NOMO-1 (cell line): ENCODE measurements around the gene TSPEAR.
"Not testable (repeated sequence)": the region's sequence is repeated elsewhere in the genome, so short reads cannot be mapped to it uniquely, and the experiment has no call there.

Experiments used
- DNase-seq, 2 experiments: peaks; one replicate each; lab custom pipeline; 2025; ENCODE audit not compliant: unreplicated experiment in 2 of 2; lab: John Stamatoyannopoulos, UW

TSPEAR gene

GRCh38 chr21:44657635-44658540 lies 53.5 kb downstream of the TSPEAR start, which contains the start of gene KRTAP12-3:
Gene KRTAP12-3, plus strand, starts transcription at chr21:44657932. Its CDS starts 48 bp downstream, at chr21:44657980.
- DNase-seq: no peak

GRCh38 chr21:44656868-44657267 lies 54.5 kb downstream of the TSPEAR start:
- DNase-seq: no peak

- no peak for DNase-seq
Observed at GRCh38 chr21:44654576-44655175, 56.7 kb downstream of the TSPEAR start, which contains the start of gene KRTAP12-4. Gene KRTAP12-4, minus strand, starts transcription at chr21:44654659. Its CDS starts 45 bp downstream, at chr21:44654614.

- DNase-seq: no peak
Observed at GRCh38 chr21:44653656-44654575, 57.5 kb downstream of the TSPEAR start.

- no peak for DNase-seq
Observed at GRCh38 chr21:44653123-44653522, 58.2 kb downstream of the TSPEAR start.

GRCh38 chr21:44650973-44651675 lies 60.2 kb downstream of the TSPEAR start:
- DNase-seq: no peak

GRCh38 chr21:44650265-44650972 lies 61.0 kb downstream of the TSPEAR start:
- DNase-seq: no peak

GRCh38 chr21:44649521-44650100 lies 61.8 kb downstream of the TSPEAR start:
- no peak for DNase-seq

GRCh38 chr21:44648557-44649311 lies 62.6 kb downstream of the TSPEAR start:
- DNase-seq: no peak

- no peak for DNase-seq
Observed at GRCh38 chr21:44647222-44647552, 64.2 kb downstream of the TSPEAR start.

- not testable (repeated sequence) for DNase-seq
Observed at GRCh38 chr21:44646366-44647221, 64.8 kb downstream of the TSPEAR start, which contains the start of gene KRTAP10-11. Gene KRTAP10-11, plus strand, starts transcription at chr21:44646414. Its CDS starts 45 bp downstream, at chr21:44646459.

GRCh38 chr21:44644878-44645277 lies 66.5 kb downstream of the TSPEAR start:
- DNase-seq: no peak

- DNase-seq: no peak
Observed at GRCh38 chr21:44643741-44644310, 67.5 kb downstream of the TSPEAR start.

- no peak for DNase-seq
Observed at GRCh38 chr21:44640761-44641160, 70.6 kb downstream of the TSPEAR start.

GRCh38 chr21:44639331-44639655 lies 72.1 kb downstream of the TSPEAR start:
- DNase-seq: no peak

- DNase-seq: not testable (repeated sequence)
Observed at GRCh38 chr21:44638506-44639330, 72.7 kb downstream of the TSPEAR start.
